Spleen (tissue), 11 donors: ENCODE measurements around the gene APLP1. TPM values are rescaled to one million over a fixed set of nuclear protein-coding genes. Genes with fewer than 3 reads are reported as not detected.

Experiments
- DNase-seq: peaks from one replicate; pipeline ENCODE4 v3.0.0-alpha.2; 2020
- H3K27ac ChIP-seq, 8 donors: fragments of 200-600 bp; sonication (generic) in 7 of 8; 1 replicate in 4 of 8; 2 replicates in 4 of 8; pipeline versions ENCODE4 v1.5.0 to v1.8.0; 2016 to 2021; ENCODE audit warnings: inconsistent platforms in 4 of 8, mild to moderate bottlenecking in 4 of 8, moderate library complexity in 1 of 8
- H3K27me3 ChIP-seq, 7 donors: fragments of 200-600 bp; sonication (generic) in 6 of 7; replicated peaks in 1 of 7; 1 replicate in 4 of 7; 2 replicates in 3 of 7; pipeline versions ENCODE4 v1.5.0 to v1.8.0; 2016 to 2021; ENCODE audit warnings: inconsistent platforms in 3 of 7, mild to moderate bottlenecking in 1 of 7
- H3K36me3 ChIP-seq, 6 donors: fragments of 200-600 bp; sonication (generic) in 5 of 6; 1 replicate in 4 of 6; 2 replicates in 2 of 6; pipeline versions ENCODE4 v1.5.0 to v1.8.0; 2016 to 2021; ENCODE audit warnings: inconsistent platforms in 2 of 6
- H3K4me1 ChIP-seq, 6 donors: fragments of 200-600 bp; sonication (generic) in 5 of 6; 1 replicate in 3 of 6; 2 replicates in 3 of 6; pipeline versions ENCODE4 v1.5.0 to v1.8.0; 2016 to 2021; ENCODE audit warnings: inconsistent platforms in 3 of 6
- H3K4me3 ChIP-seq, 8 donors: fragments of 200-600 bp; sonication (generic) in 7 of 8; 1 replicate in 4 of 8; 2 replicates in 4 of 8; pipeline versions ENCODE4 v1.5.0 to v1.8.0; 2016 to 2021; ENCODE audit warnings: inconsistent platforms in 4 of 8, mild to moderate bottlenecking in 4 of 8, moderate library complexity in 2 of 8
- H3K9me3 ChIP-seq, 8 donors: fragments of 200-600 bp; sonication (generic) in 7 of 8; 1 replicate in 4 of 8; 2 replicates in 4 of 8; pipeline versions ENCODE4 v1.5.0 to v1.8.0; 2016 to 2021; ENCODE audit warnings: inconsistent platforms in 4 of 8
- CTCF ChIP-seq, 11 experiments: fragments of 200-600 bp in 7 of 11; fragments of 450-650 bp in 4 of 11; sonication (generic) in 4 of 11; IDR thresholded peaks in 8 of 11; conservative IDR thresholded peaks in 3 of 11; 1 replicate in 7 of 11; 2 replicates in 4 of 11; pipeline versions ENCODE4 v1.4.0 to v1.8.0; 2016 to 2021; ENCODE audit warnings: antibody characterized with exemption in 11 of 11, inconsistent platforms in 4 of 11, mild to moderate bottlenecking in 1 of 11
- POLR2A ChIP-seq, 3 donors: fragments of 450-650 bp; IDR thresholded peaks; one replicate each; pipeline ENCODE4 v1.5.1; 2017; ENCODE audit warnings: antibody characterized with exemption in 3 of 3, mild to moderate bottlenecking in 1 of 3
- POLR2AphosphoS5 ChIP-seq, 3 donors: sonication (generic); formaldehyde crosslinking; IDR thresholded peaks; one replicate each; pipeline ENCODE4 v1.5.1; 2017; ENCODE audit warnings: antibody characterized with exemption in 3 of 3
- WGBS, 5 donors: extraction: QIAGEN DNeasy Blood & Tissue Kit in 3 of 5; methylation state at CpG; one replicate each; pipeline versions ENCODE4 v1.1.5 to v1.1.7; 2013 to 2018; 5-methylcytosine and 5-hydroxymethylcytosine counted together
- intact Hi-C: fragments of 100-400 bp; cut with DNase I; formaldehyde crosslinking; loops from one replicate; pipeline ENCODE4 v1.15.0; 2023; ENCODE audit warnings: low total_unique reads
- polyA plus RNA-seq, 3 donors: library from polyadenylated mRNA; stranded (reverse); fragments of 200-250 nt; gene quantifications; one replicate each; pipeline ENCODE4 v1.2.1, GENCODE V29; 2013
- total RNA-seq, 7 donors: library from RNA; depleted of rRNA in 3 of 7; stranded (reverse); fragments of >200 nt in 3 of 7; fragmentation: NEBNext Ultra II Directional in 4 of 7; extraction: Animal tissue kit (Norgen Biotek cat#: 25700) in 4 of 7; gene quantifications; one replicate each; pipeline versions ENCODE4 v1.1.0 to v1.2.1, GENCODE V29; 2016 to 2021
- donor health status: healthy with polysubstance abuse.
- donor health status: DM: no; HTN: no; CAD: no; lungs with moderate emphysema.
- donor health status: DM: no; HTN: no; CAD: no.
- donor health status: Bipolar disorder and iron deficiency.
- donor health status: healthy.
- donor health status: DM: no; HTN: no; CAD: no.
- donor health status: DM: yes; HTN: yes; CAD: no.

The APLP1 gene
- total and polyA plus RNA-seq, 10 donors: 0.57 to 3.6 (median 1.2) TPM; not detected in 2

DNA sequence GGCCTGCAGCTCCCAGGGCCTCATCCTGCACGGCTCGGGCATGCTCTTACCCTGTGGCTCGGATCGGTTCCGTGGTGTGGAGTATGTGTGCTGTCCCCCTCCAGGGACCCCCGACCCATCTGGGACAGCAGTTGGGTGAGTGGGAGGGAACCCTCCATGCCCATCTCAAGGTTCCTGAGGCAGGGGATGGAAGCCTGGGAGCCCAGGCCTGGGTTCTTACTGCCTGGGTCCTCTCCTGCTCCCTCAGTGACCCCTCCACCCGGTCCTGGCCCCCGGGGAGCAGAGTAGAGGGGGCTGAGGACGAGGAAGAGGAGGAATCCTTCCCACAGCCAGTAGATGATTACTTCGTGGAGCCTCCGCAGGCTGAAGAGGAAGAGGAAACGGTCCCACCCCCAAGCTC, 3.2 kb downstream of the APLP1 start:
- 62 to 75% (median 70%) methylated on average over 9 to 12 of the region's 12 CpGs for WGBS, 5 donors
- TF ChIP-seq CTCF (IDR thresholded peaks at IDR 0.05 in 8 of 11, conservative IDR thresholded peaks at IDR 0.05 in 3 of 11) (no peak), POLR2A (IDR thresholded peaks at IDR 0.05) (no peak), POLR2AphosphoS5 (IDR thresholded peaks at IDR 0.05) (no peak)

GRCh38 chr19:35872180-35872579, 3.8 kb downstream of the APLP1 start:
- no peaks in the 10 kb centered on the region for H3K36me3 ChIP-seq
- H3K9me3 ChIP-seq: no peaks in the 10 kb centered on the region
- DNase-seq: no peak
- 77 to 84% (median 80%) methylated on average over 5 of the region's 5 CpGs for WGBS, 5 donors
- peaks cover 0 to 88% (median 45%) of the 10 kb centered on the region in 7 donors for H3K27me3 ChIP-seq
- intact Hi-C loops: no loop called here
- H3K4me1 ChIP-seq: peaks cover 10 to 27% (median 24%) of the 10 kb centered on the region in 6 donors
- no peak overlapping the region for H3K4me3 ChIP-seq
- no peak for TF ChIP-seq POLR2A (IDR thresholded peaks at IDR 0.05)
- TF ChIP-seq CTCF (IDR thresholded peaks at IDR 0.05 in 8 of 11, conservative IDR thresholded peaks at IDR 0.05 in 3 of 11): no peak
- no peak for TF ChIP-seq POLR2AphosphoS5 (IDR thresholded peaks at IDR 0.05)
- H3K27ac ChIP-seq: no peak overlapping the region

More for the DNA sequence above, 3.2 kb downstream of the APLP1 start:
- Histone ChIP-seq H3K9me3 (no peaks in the 10 kb centered on the region), H3K27ac (no peak overlapping the region), H3K4me1 (peaks cover 10 to 27% (median 24%) of the 10 kb centered on the region in 6 donors), H3K27me3 (peaks cover 0 to 91% (median 45%) of the 10 kb centered on the region in 7 donors), H3K36me3 (no peaks in the 10 kb centered on the region), H3K4me3 (no peak overlapping the region)
- intact Hi-C loops: no loop called here
- DNase-seq: no peak

GRCh38 chr19:35874392-35874930, 6.1 kb downstream of the APLP1 start:
- Histone ChIP-seq H3K4me1 (peaks cover 4 to 14% (median 10%) of the 10 kb centered on the region in 6 donors), H3K4me3 (no peak overlapping the region), H3K36me3 (no peaks in the 10 kb centered on the region), H3K27ac (no peak overlapping the region), H3K27me3 (peaks cover 0 to 88% (median 40%) of the 10 kb centered on the region in 7 donors), H3K9me3 (no peaks in the 10 kb centered on the region)
- DNase-seq: no peak
- intact Hi-C loops: no loop called here
- TF ChIP-seq POLR2AphosphoS5 (IDR thresholded peaks at IDR 0.05) (no peak), CTCF (IDR thresholded peaks at IDR 0.05 in 8 of 11, conservative IDR thresholded peaks at IDR 0.05 in 3 of 11) (no peak), POLR2A (IDR thresholded peaks at IDR 0.05) (no peak)
- WGBS, 5 donors: 91 to 95% (median 92%) methylated on average over 26 to 32 of the region's 32 CpGs

GRCh38 chr19:35879068-35879467, 10.7 kb downstream of the APLP1 start:
- 32 to 54% (median 45%) methylated on average over 4 to 23 of the region's 23 CpGs for WGBS, 5 donors
- DNase-seq: no peak
- no peak overlapping the region for H3K27ac ChIP-seq
- peaks cover 0 to 58% (median 15%) of the 10 kb centered on the region in 7 donors for H3K27me3 ChIP-seq
- intact Hi-C loops: no loop called here
- H3K4me1 ChIP-seq: peaks cover 0 to 15% (median 2%) of the 10 kb centered on the region in 6 donors
- no peak for TF ChIP-seq POLR2A (IDR thresholded peaks at IDR 0.05)
- no peaks in the 10 kb centered on the region for H3K36me3 ChIP-seq
- H3K9me3 ChIP-seq: no peaks in the 10 kb centered on the region
- no peak overlapping the region for H3K4me3 ChIP-seq
